ENCODE measurements around the gene SDCBP2.

SDCBP2 gene

GRCh38 chr20:1312308-1312707 is 16.6 kb downstream of the SDCBP2 start:
- Histone ChIP-seq H3K9ac (ENCODE audit: low read length) (no peak overlapping the region), H3K36me3 (ENCODE audit: control insufficient read depth, insufficient read depth, low read length) (no peaks in the 10 kb centered on the region), H4K5ac (ENCODE audit: low read length) (no peak overlapping the region), H3K27ac (ENCODE audit: low read depth, low read length) (no peak overlapping the region), H2AK5ac (ENCODE audit: low read length) (no peak overlapping the region), H3K23ac (ENCODE audit: low read length) (no peak overlapping the region), H3K4ac (ENCODE audit: low read depth, low read length) (no peak overlapping the region), H3K4me2 (ENCODE audit: low read length) (no peak overlapping the region), H3K56ac (ENCODE audit: low read length) (no peak overlapping the region), H2BK15ac (replicated peaks; ENCODE audit: low read depth) (no peak overlapping the region), H2BK120ac (ENCODE audit: low read depth, low read length) (no peak overlapping the region), H2BK5ac (ENCODE audit: low read length) (no peak overlapping the region), H4K8ac (ENCODE audit: low read depth, low read length) (no peak overlapping the region), H3K79me2 (ENCODE audit: control insufficient read depth, insufficient read depth, low read length) (no peaks in the 10 kb centered on the region), H3K4me1 (ENCODE audit: control insufficient read depth, low read depth, low read length) (no peaks in the 10 kb centered on the region), H3K27me3 (ENCODE audit: insufficient read depth, low read length, poor library complexity) (no peaks in the 10 kb centered on the region), H3K4me3 (ENCODE audit: low read length) (no peak overlapping the region), H3K18ac (ENCODE audit: low read length) (no peak overlapping the region), H3K79me1 (ENCODE audit: low read length) (no peaks in the 10 kb centered on the region)
- no peak for DNase-seq
- no CpG with 5 or more reads among the region's 20 CpGs for WGBS (ENCODE audit: extremely low coverage, insufficient coverage, low lambda C conversion rate)

GRCh38 chr20:1310506-1311190 is 18.3 kb downstream of the SDCBP2 start:
- no peak overlapping the region for H3K23ac ChIP-seq (ENCODE audit: low read length)
- H3K79me2 ChIP-seq (ENCODE audit: control insufficient read depth, insufficient read depth, low read length) = no peaks in the 10 kb centered on the region
- H2AK5ac ChIP-seq (ENCODE audit: low read length) = no peak overlapping the region
- no peak overlapping the region for H3K18ac ChIP-seq (ENCODE audit: low read length)
- H3K4me1 ChIP-seq (ENCODE audit: control insufficient read depth, low read depth, low read length) = no peaks in the 10 kb centered on the region
- H3K36me3 ChIP-seq (ENCODE audit: control insufficient read depth, insufficient read depth, low read length) = no peaks in the 10 kb centered on the region
- H3K4me2 ChIP-seq (ENCODE audit: low read length) = no peak overlapping the region
- H4K5ac ChIP-seq (ENCODE audit: low read length) = no peak overlapping the region
- H3K9ac ChIP-seq (ENCODE audit: low read length) = no peak overlapping the region
- no peak overlapping the region for H2BK5ac ChIP-seq (ENCODE audit: low read length)
- no peak overlapping the region for H4K8ac ChIP-seq (ENCODE audit: low read depth, low read length)
- H3K27ac ChIP-seq (ENCODE audit: low read depth, low read length) = no peak overlapping the region
- no peak overlapping the region for H3K56ac ChIP-seq (ENCODE audit: low read length)
- H3K79me1 ChIP-seq (ENCODE audit: low read length) = no peaks in the 10 kb centered on the region
- DNase-seq = no peak
- H2BK120ac ChIP-seq (ENCODE audit: low read depth, low read length) = no peak overlapping the region
- no peak overlapping the region for H3K4ac ChIP-seq (ENCODE audit: low read depth, low read length)
- no peak overlapping the region for H2BK15ac ChIP-seq (replicated peaks; ENCODE audit: low read depth)
- H3K4me3 ChIP-seq (ENCODE audit: low read length) = no peak overlapping the region
- no CpG with 5 or more reads among the region's 12 CpGs for WGBS (ENCODE audit: extremely low coverage, insufficient coverage, low lambda C conversion rate)
- no peaks in the 10 kb centered on the region for H3K27me3 ChIP-seq (ENCODE audit: insufficient read depth, low read length, poor library complexity)

DNA sequence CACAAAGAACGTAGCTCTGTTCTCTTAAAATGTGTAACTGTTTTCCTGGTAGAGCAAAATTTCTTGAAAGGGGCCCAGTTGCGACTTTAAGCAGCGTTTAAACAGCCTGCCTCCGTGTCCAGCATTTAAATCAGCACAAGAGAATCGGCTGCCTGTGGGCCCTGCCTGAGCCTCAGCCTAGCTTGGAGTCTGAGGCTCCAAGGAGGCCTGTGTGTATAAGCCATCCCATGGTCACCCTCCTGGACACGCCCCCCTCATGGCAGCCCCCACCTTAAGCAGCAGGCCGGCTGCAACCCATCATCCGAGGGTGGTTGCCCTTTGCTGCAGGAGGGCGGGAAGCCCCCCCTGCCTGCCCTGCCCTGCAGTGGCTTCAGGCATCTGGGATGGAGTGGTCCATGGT is 18.9 kb downstream of the SDCBP2 start:
- Histone ChIP-seq H3K4me2 (ENCODE audit: low read length) (no peak overlapping the region), H3K27me3 (ENCODE audit: insufficient read depth, low read length, poor library complexity) (no peaks in the 10 kb centered on the region), H3K23ac (ENCODE audit: low read length) (no peak overlapping the region), H3K79me2 (ENCODE audit: control insufficient read depth, insufficient read depth, low read length) (no peaks in the 10 kb centered on the region), H4K8ac (ENCODE audit: low read depth, low read length) (no peak overlapping the region), H3K27ac (ENCODE audit: low read depth, low read length) (no peak overlapping the region), H2AK5ac (ENCODE audit: low read length) (no peak overlapping the region), H2BK120ac (ENCODE audit: low read depth, low read length) (no peak overlapping the region), H4K5ac (ENCODE audit: low read length) (no peak overlapping the region), H3K79me1 (ENCODE audit: low read length) (no peaks in the 10 kb centered on the region), H3K4me1 (ENCODE audit: control insufficient read depth, low read depth, low read length) (no peaks in the 10 kb centered on the region), H3K4ac (ENCODE audit: low read depth, low read length) (no peak overlapping the region), H2BK5ac (ENCODE audit: low read length) (no peak overlapping the region), H3K18ac (ENCODE audit: low read length) (no peak overlapping the region), H3K4me3 (ENCODE audit: low read length) (no peak overlapping the region), H3K56ac (ENCODE audit: low read length) (no peak overlapping the region), H2BK15ac (replicated peaks; ENCODE audit: low read depth) (no peak overlapping the region), H3K9ac (ENCODE audit: low read length) (no peak overlapping the region), H3K36me3 (ENCODE audit: control insufficient read depth, insufficient read depth, low read length) (no peaks in the 10 kb centered on the region)
- no CpG with 5 or more reads among the region's 9 CpGs for WGBS (ENCODE audit: extremely low coverage, insufficient coverage, low lambda C conversion rate)
- no peak for DNase-seq

DNA sequence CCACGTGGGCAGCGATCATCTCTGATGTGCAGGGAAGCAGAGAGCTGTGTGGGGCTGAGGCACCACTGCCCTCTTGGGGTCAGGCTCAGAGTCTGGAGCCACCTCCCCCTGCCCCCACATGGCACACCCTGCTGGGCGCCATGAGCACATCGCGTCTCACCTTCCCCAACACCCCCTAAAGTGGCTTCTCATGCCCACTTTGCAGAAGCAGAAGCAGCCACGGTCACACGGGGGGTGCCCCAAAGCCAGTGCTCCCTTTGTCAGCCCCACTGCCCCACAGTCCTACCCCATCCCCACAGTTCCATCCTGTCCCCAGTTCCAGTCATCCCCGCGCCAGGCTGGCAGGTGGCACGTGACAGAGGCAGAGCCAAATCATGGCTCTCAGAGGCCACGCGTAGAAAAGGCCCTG is 19.5 kb downstream of the SDCBP2 start:
- Histone ChIP-seq H2BK15ac (replicated peaks; ENCODE audit: low read depth) (no peak overlapping the region), H3K27me3 (ENCODE audit: insufficient read depth, low read length, poor library complexity) (no peaks in the 10 kb centered on the region), H3K36me3 (ENCODE audit: control insufficient read depth, insufficient read depth, low read length) (no peaks in the 10 kb centered on the region), H2BK120ac (ENCODE audit: low read depth, low read length) (no peak overlapping the region), H3K4ac (ENCODE audit: low read depth, low read length) (no peak overlapping the region), H3K9ac (ENCODE audit: low read length) (no peak overlapping the region), H3K79me2 (ENCODE audit: control insufficient read depth, insufficient read depth, low read length) (no peaks in the 10 kb centered on the region), H4K5ac (ENCODE audit: low read length) (no peak overlapping the region), H4K8ac (ENCODE audit: low read depth, low read length) (no peak overlapping the region), H3K56ac (ENCODE audit: low read length) (no peak overlapping the region), H3K4me2 (ENCODE audit: low read length) (no peak overlapping the region), H3K79me1 (ENCODE audit: low read length) (no peaks in the 10 kb centered on the region), H3K27ac (ENCODE audit: low read depth, low read length) (no peak overlapping the region), H3K4me3 (ENCODE audit: low read length) (no peak overlapping the region), H3K23ac (ENCODE audit: low read length) (no peak overlapping the region), H2BK5ac (ENCODE audit: low read length) (no peak overlapping the region), H3K4me1 (ENCODE audit: control insufficient read depth, low read depth, low read length) (no peaks in the 10 kb centered on the region), H3K18ac (ENCODE audit: low read length) (no peak overlapping the region), H2AK5ac (ENCODE audit: low read length) (no peak overlapping the region)
- DNase-seq = peak; percentile 37
- WGBS (ENCODE audit: extremely low coverage, insufficient coverage, low lambda C conversion rate) = no CpG with 5 or more reads among the region's 12 CpGs

DNA sequence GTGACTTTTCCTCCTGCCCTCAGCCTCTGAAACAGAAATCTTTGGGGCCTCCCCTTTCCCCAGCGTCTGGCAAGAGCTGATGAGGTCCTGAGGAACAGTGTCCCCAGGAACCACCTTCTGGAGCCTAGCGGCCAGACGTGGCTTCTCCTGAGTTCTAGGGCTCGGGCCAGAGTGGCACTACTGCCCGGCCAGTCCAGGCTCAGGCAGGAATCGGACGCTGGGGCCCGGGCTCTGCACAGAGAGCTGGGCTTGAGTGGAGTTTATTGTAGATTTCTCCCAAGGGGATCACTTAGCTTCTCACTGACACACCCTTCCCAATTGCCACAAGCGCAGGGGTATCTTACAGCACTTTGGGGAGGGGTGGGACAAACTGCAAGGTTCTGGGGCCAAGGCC is 20.2 kb downstream of the SDCBP2 start:
- Histone ChIP-seq H3K4ac (ENCODE audit: low read depth, low read length) (no peak overlapping the region), H2BK120ac (ENCODE audit: low read depth, low read length) (no peak overlapping the region), H2AK5ac (ENCODE audit: low read length) (no peak overlapping the region), H4K8ac (ENCODE audit: low read depth, low read length) (no peak overlapping the region), H3K4me2 (ENCODE audit: low read length) (no peak overlapping the region), H3K18ac (ENCODE audit: low read length) (no peak overlapping the region), H3K56ac (ENCODE audit: low read length) (no peak overlapping the region), H2BK15ac (replicated peaks; ENCODE audit: low read depth) (no peak overlapping the region), H3K9ac (ENCODE audit: low read length) (no peak overlapping the region), H3K79me2 (ENCODE audit: control insufficient read depth, insufficient read depth, low read length) (no peaks in the 10 kb centered on the region), H3K4me1 (ENCODE audit: control insufficient read depth, low read depth, low read length) (no peaks in the 10 kb centered on the region), H3K4me3 (ENCODE audit: low read length) (no peak overlapping the region), H3K36me3 (ENCODE audit: control insufficient read depth, insufficient read depth, low read length) (no peaks in the 10 kb centered on the region), H3K79me1 (ENCODE audit: low read length) (no peaks in the 10 kb centered on the region), H2BK5ac (ENCODE audit: low read length) (no peak overlapping the region), H3K27me3 (ENCODE audit: insufficient read depth, low read length, poor library complexity) (no peaks in the 10 kb centered on the region), H3K23ac (ENCODE audit: low read length) (no peak overlapping the region), H3K27ac (ENCODE audit: low read depth, low read length) (no peak overlapping the region), H4K5ac (ENCODE audit: low read length) (no peak overlapping the region)
- no peak for DNase-seq
- no CpG with 5 or more reads among the region's 9 CpGs for WGBS (ENCODE audit: extremely low coverage, insufficient coverage, low lambda C conversion rate)

GRCh38 chr20:1308067-1308701 is 20.8 kb downstream of the SDCBP2 start:
- H3K4me3 ChIP-seq (ENCODE audit: low read length) = no peak overlapping the region
- WGBS (ENCODE audit: extremely low coverage, insufficient coverage, low lambda C conversion rate) = no CpG with 5 or more reads among the region's 13 CpGs
- no peak overlapping the region for H2BK5ac ChIP-seq (ENCODE audit: low read length)
- DNase-seq = no peak
- no peak overlapping the region for H3K23ac ChIP-seq (ENCODE audit: low read length)
- H3K4ac ChIP-seq (ENCODE audit: low read depth, low read length) = no peak overlapping the region
- no peaks in the 10 kb centered on the region for H3K79me1 ChIP-seq (ENCODE audit: low read length)
- H3K18ac ChIP-seq (ENCODE audit: low read length) = no peak overlapping the region
- H3K56ac ChIP-seq (ENCODE audit: low read length) = no peak overlapping the region
- no peak overlapping the region for H3K9ac ChIP-seq (ENCODE audit: low read length)
- H3K36me3 ChIP-seq (ENCODE audit: control insufficient read depth, insufficient read depth, low read length) = no peaks in the 10 kb centered on the region
- no peaks in the 10 kb centered on the region for H3K4me1 ChIP-seq (ENCODE audit: control insufficient read depth, low read depth, low read length)
- no peak overlapping the region for H4K5ac ChIP-seq (ENCODE audit: low read length)
- H2BK120ac ChIP-seq (ENCODE audit: low read depth, low read length) = no peak overlapping the region
- no peak overlapping the region for H3K27ac ChIP-seq (ENCODE audit: low read depth, low read length)
- no peak overlapping the region for H2BK15ac ChIP-seq (replicated peaks; ENCODE audit: low read depth)
- no peak overlapping the region for H4K8ac ChIP-seq (ENCODE audit: low read depth, low read length)
- no peaks in the 10 kb centered on the region for H3K27me3 ChIP-seq (ENCODE audit: insufficient read depth, low read length, poor library complexity)
- no peaks in the 10 kb centered on the region for H3K79me2 ChIP-seq (ENCODE audit: control insufficient read depth, insufficient read depth, low read length)
- H2AK5ac ChIP-seq (ENCODE audit: low read length) = no peak overlapping the region
- H3K4me2 ChIP-seq (ENCODE audit: low read length) = no peak overlapping the region
